Dermis microvascular lymphatic vessel endothelial cell (primary cell): ENCODE measurements around the gene RAPGEF6. TPM values are rescaled to one million over a fixed set of nuclear protein-coding genes. Genes with fewer than 3 reads are reported as not detected.
A peak's percentile ranks its signal among the peaks of the same experiment; 100 is the strongest.
"Not testable (repeated sequence)": the region's sequence is repeated elsewhere in the genome, so short reads cannot be mapped to it uniquely, and the experiment has no call there.

ENCODE experiments used
- DNase-seq, 2 donors: peaks; one replicate each; pipeline versions ENCODE4 v3.0.0 to v3.0.0-alpha.2; 2010; ENCODE audit warnings: low read depth in 2 of 2
- total RNA-seq: library from RNA; depleted of rRNA; stranded (reverse); fragments of >200 nt; gene quantifications from 2 replicates; pipeline ENCODE4 v1.2.1, GENCODE V29; 2014

Gene RAPGEF6
- total RNA-seq, 1 donor from 2014 or later: 13.7 TPM

GRCh38 chr5:131640043-131640856 is 5.2 kb upstream of the RAPGEF6 start:
- DNase-seq: peak in 1 of 2 donors; percentile 54

DNA sequence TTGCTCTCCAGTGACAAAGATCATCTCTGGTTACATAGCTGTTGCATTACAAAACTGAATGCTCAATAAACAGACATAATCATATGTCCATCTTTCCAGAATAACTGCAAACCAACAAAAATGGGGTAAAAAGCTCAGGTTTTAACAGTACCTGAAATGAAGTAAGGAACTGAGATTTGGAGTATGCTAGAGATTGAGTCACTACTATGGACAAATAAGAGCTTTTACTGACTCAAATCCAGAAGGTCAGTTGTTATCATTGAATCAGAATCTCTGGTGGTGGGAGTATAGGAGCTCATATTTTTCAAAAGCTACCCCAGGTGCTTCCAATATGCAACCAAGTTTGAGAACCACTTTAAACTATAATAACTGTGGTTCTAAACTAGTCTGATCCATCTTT is 4.1 kb upstream of the RAPGEF6 start:
- no peak for DNase-seq

- DNase-seq: no peak
Observed at GRCh38 chr5:131637694-131638093, 2.7 kb upstream of the RAPGEF6 start.

DNA sequence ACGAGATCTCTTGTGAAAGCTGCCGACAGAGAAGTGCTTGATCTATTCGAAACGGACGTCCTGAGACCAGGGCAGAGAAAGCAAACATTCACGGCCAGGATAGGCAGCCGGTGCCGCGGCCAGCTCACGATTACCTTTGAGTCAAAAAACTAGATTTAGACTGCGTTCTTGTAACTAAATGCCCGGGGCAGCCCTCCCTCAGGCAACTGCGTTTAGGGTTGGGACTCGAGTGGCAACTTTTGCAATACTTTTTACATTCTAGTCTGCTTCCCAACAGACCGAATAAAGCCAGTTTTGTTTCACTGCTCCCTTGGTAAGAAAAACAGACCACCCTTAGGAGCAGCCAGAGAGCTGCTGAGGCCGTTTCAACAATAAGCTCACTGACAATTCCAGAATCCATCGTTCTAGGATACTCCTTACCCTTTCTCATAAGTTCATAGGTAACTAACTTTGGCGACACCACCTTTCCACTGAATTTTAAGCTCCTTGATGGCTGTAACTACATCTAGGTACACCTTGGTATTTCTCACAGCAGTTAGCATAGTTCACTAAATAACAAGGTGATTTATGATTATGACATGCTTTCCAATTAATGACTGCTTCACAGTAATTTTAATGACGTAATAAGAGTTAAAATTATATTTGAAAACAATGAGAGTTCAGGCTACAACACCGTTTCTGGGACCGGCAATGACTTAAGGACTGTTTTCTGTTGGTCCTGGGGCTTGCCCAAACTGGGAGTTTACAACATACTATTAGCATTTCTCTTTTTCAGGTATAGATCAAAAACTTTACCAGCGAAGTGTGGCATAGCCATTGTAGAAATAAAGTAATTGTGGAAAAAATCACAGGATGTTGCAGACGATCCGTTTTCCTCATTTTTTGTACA is 899 bp upstream of the RAPGEF6 start:
- peak; percentile 34 to 53 for DNase-seq

- DNase-seq: peak; percentile 22 to 63
Observed at GRCh38 chr5:131634666-131634995, 398 bp downstream of the RAPGEF6 start.

- DNase-seq: peak in 1 of 2 donors; percentile 1
Observed at GRCh38 chr5:131634238-131634637, 791 bp downstream of the RAPGEF6 start.

DNA sequence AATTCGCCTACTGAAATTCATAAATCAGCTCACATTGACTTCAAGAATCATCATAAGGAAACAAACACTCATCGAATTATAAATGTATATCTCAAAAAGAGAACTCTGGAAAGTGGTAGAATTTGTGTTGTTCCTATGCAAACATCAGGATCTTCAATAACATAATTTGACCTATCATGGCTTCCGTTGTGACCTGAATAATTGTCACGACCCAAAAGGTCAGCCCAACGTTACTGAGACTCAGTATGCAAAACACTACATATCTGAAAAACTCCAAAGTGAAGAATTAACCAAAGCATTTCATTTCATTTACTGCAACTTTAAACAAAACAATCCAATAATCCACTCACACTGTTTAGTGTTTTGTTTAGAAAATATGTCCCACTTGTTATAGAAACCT is 1.2 kb downstream of the RAPGEF6 start:
- DNase-seq: peak in 1 of 2 donors; percentile 2

DNA sequence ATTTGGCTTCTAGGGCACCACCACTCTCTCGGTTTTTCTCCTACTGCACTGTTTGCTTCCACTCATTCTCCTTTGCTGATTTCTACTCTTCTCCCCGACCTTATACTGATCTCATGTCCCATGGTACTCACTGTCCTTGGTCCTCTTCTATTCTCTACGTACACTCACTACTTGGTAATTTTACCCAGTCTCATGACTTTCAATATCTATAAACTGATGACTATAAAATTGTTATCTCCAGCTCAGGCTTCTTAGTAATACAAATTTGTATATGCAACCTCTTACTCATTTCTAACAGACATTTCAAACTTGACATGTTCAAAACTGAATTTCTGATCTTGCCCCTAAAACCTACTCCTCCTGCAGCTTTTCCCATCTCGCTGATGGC is 4.1 kb downstream of the RAPGEF6 start:
- no peak for DNase-seq

DNA sequence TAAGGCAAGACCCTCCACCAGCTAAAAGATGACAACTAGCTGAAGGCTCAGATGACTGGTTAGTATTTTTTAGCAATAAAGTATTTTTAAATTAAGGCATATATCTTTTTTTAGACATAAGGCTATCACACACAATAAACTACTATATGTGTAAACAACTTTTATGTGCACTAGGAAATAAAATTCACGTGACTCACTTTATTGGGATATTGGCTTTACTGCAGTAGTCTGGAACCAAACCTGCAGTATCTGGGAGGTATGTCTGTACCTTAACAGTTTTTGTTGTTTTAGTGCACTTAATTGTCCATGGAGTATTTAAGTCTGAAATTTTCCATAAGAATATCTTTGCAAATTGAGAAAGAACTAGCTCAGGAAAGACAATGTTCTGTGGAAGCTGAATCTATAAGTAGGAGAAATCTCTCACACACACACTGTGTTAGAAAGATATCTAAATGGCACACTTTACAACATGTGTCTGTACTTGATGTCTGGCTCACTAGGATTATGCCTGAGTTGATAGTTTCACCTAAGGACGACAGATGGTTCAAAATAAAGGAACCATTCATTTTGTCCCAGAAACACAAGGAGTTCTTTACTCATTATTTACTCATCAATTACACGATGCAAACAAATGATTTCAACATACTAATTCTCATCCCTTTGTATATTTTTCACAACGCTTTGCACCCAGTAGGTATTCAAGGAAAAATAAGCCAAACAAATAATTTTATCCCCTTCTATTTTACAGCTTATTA is 4.6 kb downstream of the RAPGEF6 start:
- DNase-seq: no peak

GRCh38 chr5:131628990-131629389 is 6.0 kb downstream of the RAPGEF6 start:
- DNase-seq: no peak

DNA sequence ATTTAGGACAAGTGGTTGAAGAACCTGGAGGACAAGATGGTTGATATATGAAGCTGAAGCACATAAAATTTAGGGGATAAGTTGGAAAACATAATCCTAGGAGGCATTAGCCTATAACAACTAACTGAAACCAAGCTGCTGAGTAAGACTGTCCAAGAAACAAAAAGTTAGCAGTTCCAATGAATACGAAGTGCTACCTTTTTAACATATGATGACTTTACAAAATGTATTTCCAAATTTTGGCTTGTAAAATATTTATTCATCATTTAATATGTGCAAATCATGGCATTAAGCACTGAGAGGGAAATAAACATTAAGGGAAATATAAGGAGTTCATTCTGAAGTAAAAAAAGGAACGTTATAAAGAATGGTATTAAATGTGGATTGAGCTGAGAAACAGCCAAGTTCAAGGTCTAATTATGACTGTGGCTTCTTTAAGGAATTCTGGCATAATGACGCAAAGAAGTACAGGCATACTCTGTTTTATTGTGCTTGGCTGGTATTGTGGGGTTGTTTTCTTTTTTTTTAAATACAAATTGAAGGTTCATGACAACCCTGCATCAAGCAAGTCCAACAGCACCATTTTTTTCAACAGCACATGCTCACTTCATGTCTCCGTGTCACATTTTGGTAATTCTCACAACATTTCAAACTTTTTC is 7.7 kb downstream of the RAPGEF6 start:
- no peak for DNase-seq

DNA sequence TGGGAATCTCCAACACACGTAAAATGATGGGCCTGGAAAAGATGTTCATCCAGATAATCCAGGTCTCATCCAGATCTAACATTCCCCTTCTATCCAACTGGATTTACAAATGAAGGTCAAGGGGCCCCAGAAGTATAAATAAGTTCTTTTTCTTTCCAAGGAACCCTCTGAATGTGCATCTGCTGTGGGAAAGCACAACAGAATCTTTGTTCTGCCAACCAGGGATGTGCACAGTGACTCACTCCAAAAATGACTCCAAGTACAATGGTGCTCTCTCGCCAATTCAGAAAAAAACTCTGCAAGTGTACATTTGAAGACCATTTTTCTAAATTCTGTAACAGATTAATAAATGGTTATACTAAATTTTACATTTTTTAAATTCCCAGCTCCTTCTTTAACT is 12.4 kb downstream of the RAPGEF6 start:
- DNase-seq: peak in 1 of 2 donors; percentile 11

GRCh38 chr5:131621164-131621563 is 13.9 kb downstream of the RAPGEF6 start:
- DNase-seq: not testable (repeated sequence)

- DNase-seq: no peak
Observed at GRCh38 chr5:131619102-131619501, 15.9 kb downstream of the RAPGEF6 start.

DNA sequence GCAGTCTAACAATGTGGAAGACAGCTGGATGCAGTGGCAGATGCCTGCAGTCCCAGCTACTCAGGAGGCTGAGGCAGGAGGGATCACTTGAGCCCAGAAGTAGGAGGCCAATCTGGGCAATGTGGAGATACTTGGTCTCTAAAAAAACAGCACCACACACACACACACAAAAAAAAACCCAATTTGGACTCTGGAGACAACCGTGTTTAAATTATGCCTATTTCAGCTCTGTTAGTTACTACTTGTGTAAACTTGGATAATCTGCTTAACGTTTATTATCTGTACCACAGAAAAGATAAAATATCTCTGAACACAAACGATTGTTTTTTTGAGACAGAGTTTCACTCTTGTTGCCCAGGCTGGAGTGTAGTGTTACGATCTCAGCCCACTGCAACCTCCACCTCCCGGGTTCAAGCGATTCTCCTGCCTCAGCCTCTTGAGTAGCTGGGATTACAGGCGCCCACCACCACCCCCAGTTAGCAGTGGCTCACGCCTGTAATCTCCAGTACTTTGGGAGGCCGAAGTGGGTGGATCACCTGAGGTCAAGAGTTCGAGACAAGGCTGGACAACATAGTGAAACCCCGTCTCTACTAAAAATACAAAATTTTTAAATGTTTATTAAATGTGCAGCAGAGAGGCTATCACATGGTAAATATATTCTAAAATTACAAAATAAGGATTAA is 17.7 kb downstream of the RAPGEF6 start:
- no peak for DNase-seq

GRCh38 chr5:131615957-131616356 is 19.1 kb downstream of the RAPGEF6 start:
- no peak for DNase-seq

DNA sequence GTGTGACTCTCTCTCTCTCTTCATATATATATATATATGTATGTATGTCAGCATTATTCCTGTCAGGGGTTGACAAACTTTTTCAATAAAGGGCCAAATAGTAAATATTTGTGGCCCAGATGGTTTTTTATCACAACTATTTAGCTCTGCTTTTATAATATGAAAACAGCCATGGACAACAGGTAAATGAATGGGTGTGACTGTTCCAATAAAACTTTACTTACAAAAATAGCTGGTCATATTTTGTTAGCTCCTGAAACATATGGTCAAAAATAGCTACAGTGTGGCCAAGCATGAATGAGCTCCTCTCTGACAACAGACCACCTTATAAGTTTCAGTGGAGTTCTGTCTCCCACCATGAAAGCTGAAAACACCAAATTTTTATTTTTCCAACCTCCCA is 21.6 kb downstream of the RAPGEF6 start:
- no peak for DNase-seq

GRCh38 chr5:131611064-131611381 is 24.0 kb downstream of the RAPGEF6 start:
- no peak for DNase-seq

DNA sequence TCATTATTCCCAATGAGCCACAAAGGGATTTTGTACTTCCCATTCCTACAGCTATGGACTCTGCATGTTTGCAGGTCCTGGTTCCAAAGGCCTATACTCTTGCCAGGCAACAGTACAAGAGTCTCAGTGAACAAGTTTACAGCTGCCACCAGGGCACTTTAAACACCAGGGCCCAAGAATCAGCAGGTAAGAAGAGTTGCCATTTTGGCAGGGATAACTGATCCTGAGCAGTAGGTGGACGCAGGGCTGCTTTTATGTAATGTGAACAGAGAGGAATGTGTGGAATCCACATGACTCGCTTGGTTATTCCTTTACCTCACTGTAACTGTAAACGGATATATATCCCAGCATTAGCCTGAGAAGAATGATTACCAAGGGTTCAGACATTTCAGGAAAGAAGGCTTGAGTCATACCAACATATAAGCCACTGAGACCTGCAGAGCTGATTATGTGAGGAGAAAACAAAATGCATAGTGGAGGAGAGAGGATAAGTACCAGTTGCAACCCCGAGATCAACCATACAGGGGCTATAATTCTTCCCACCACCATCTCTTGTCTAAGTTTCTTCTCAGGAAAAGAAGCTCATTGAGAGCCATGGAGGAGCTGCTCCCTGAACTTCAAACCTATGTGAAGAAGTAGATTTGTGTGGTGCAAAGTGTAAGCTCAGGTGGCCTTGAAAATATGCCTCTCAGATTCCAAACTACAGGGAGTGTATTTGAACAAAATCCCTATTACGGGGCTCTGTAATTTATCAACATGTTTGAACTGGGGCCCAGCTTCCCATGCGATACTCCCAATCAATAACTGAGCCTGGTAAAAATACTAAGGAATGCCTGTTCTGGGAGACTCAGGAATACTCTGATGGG is 24.6 kb downstream of the RAPGEF6 start:
- peak in 1 of 2 donors; percentile 82 for DNase-seq

GRCh38 chr5:131609774-131610173 is 25.3 kb downstream of the RAPGEF6 start:
- no peak for DNase-seq
